K562 (cell line): ENCODE data around the gene DNAJB13. TPM values are rescaled to one million over a fixed set of nuclear protein-coding genes. Genes with fewer than 3 reads are reported as not detected.

Experiments used
- BACH1 ChIP-seq: fragments of 200-800 bp; sonication (Bioruptor generic); IDR thresholded peaks from 2 replicates; pipeline ENCODE4 v1.6.1; 2016; ENCODE audit warnings: missing genetic modification characterization, missing compliant biosample characterization
- BRD4 ChIP-seq: fragments of 200-600 bp; sonication (generic); IDR thresholded peaks from 2 replicates; pipeline ENCODE4 v1.6.1; 2017; ENCODE audit warnings: inconsistent platforms
- E2F1 ChIP-seq: sonication (generic); formaldehyde crosslinking; IDR thresholded peaks from 2 replicates; pipeline ENCODE4 v1.8.1; 2023; ENCODE audit warnings: mild to moderate bottlenecking, missing genetic modification reagents, moderate library complexity
- ESRRB ChIP-seq: fragments of 250-450 bp; sonication (Bioruptor Pico); IDR thresholded peaks from 2 replicates; pipeline ENCODE4 v1.5.0; 2020; ENCODE audit warnings: mild to moderate bottlenecking, moderate library complexity, borderline replicate concordance
- HDAC1 ChIP-seq, 2 experiments: fragments of 450-650 bp; IDR thresholded peaks; 2 replicates each; pipeline ENCODE4 v1.6.1; 2016 to 2017; ENCODE audit warnings: inconsistent platforms in 1 of 2, mild to moderate bottlenecking in 1 of 2, moderate library complexity in 1 of 2
- HMG20B ChIP-seq: fragments of 250-450 bp; sonication (Bioruptor Pico); IDR thresholded peaks from 2 replicates; pipeline ENCODE4 v1.5.0; 2021; ENCODE audit warnings: mild to moderate bottlenecking
- MAX ChIP-seq: sonication (generic); formaldehyde crosslinking; IDR thresholded peaks from 2 replicates; pipeline ENCODE4 v1.9.0; 2022; ENCODE audit warnings: mild to moderate bottlenecking, missing genetic modification reagents
- MEF2A ChIP-seq: IDR thresholded peaks from 2 replicates; pipeline ENCODE4 v1.6.1; 2011; ENCODE audit warnings: low read depth, mild to moderate bottlenecking, low read length, moderate library complexity; ENCODE audit not compliant: control insufficient read depth
- MTF1 ChIP-seq: fragments of 250-450 bp; sonication (Bioruptor Pico); IDR thresholded peaks from 2 replicates; pipeline ENCODE4 v1.9.0; 2021; ENCODE audit warnings: moderate library complexity, mild to moderate bottlenecking, inconsistent platforms, borderline replicate concordance
- NFIC ChIP-seq: fragments of 450-650 bp; IDR thresholded peaks from 2 replicates; pipeline ENCODE4 v1.6.1; 2017; ENCODE audit warnings: mild to moderate bottlenecking, inconsistent platforms
- NR2F6 ChIP-seq: fragments of 450-650 bp; formaldehyde crosslinking; IDR thresholded peaks from 2 replicates; pipeline ENCODE4 v1.4.0; 2020; ENCODE audit warnings: mild to moderate bottlenecking
- OTX1 ChIP-seq: fragments of 450-650 bp; formaldehyde crosslinking; IDR thresholded peaks from 2 replicates; pipeline ENCODE4 v1.4.0; 2022; ENCODE audit warnings: mild to moderate bottlenecking
- PBX2 ChIP-seq, 2 experiments: IDR thresholded peaks in 1 of 2; conservative IDR thresholded peaks in 1 of 2; 2 replicates each; pipeline ENCODE4 v1.6.1; 2016; ENCODE audit warnings: low read depth in 2 of 2, mild to moderate bottlenecking in 1 of 2, missing compliant biosample characterization in 1 of 2, missing genetic modification characterization in 1 of 2, moderate library complexity in 1 of 2
- ZFP1 ChIP-seq: fragments of 450-650 bp; formaldehyde crosslinking; IDR thresholded peaks from 2 replicates; pipeline ENCODE4 v1.4.0; 2020; ENCODE audit warnings: mild to moderate bottlenecking, mixed read lengths
- ZNF41 ChIP-seq: fragments of 250-450 bp; sonication (Bioruptor Pico); conservative IDR thresholded peaks from 2 replicates; pipeline ENCODE4 v1.4.0; 2020; ENCODE audit warnings: mild to moderate bottlenecking
- ZNF511 ChIP-seq: sonication (generic); formaldehyde crosslinking; IDR thresholded peaks from 2 replicates; pipeline ENCODE4 v1.8.0; 2022; ENCODE audit warnings: mild to moderate bottlenecking, missing genetic modification reagents
- ZNF592 ChIP-seq: fragments of 450-650 bp; IDR thresholded peaks from 2 replicates; pipeline ENCODE4 v1.6.1; 2017; ENCODE audit warnings: antibody characterized with exemption, mild to moderate bottlenecking
- ZNF699 ChIP-seq: fragments of 250-450 bp; sonication (Bioruptor Pico); IDR thresholded peaks from 2 replicates; pipeline ENCODE4 v1.8.0; 2021; ENCODE audit warnings: mild to moderate bottlenecking, moderate library complexity; ENCODE audit not compliant: insufficient replicate concordance
- polyA plus RNA-seq, 8 experiments: library from polyadenylated mRNA; depleted of rRNA in 4 of 8; stranded (reverse) in 5 of 8; unstranded in 3 of 8; fragments of >200 nt; fragmentation: Nextera tagmentation in 2 of 8; fragmentation: Illumina TruSeq in 1 of 8; extraction: Ambion mirVana in 2 of 8; extraction: Trizol in 1 of 8; gene quantifications; 2 replicates each; pipeline versions ENCODE4 v1.2.1 to v1.2.3, GENCODE V29; 2011 to 2014; ENCODE audit warnings: inconsistent platforms in 1 of 8, missing spikeins in 1 of 8
- total RNA-seq, 7 experiments: library from RNA; depleted of rRNA in 6 of 7; stranded (reverse); fragments of >200 nt in 6 of 7; fragmentation: Illumina TruSeq in 2 of 7; extraction: Trizol in 2 of 7; gene quantifications; 2 replicates each; pipeline versions ENCODE4 v1.2.1 to v1.2.3, GENCODE V29; 2011 to 2021; ENCODE audit warnings: low replicate concordance in 1 of 7

Gene DNAJB13
- total and polyA plus RNA-seq, 9 of the 15 experiments (the other 6 are each of a cell fraction or from before 2014, with no cell fraction given): 0.14 TPM; not detected in 8

- TF ChIP-seq ZFP1 (CRISPR knock-in tag) (0 out of 2 replicates have a peak, but pooled peaks have one; percentile 19), MTF1 (CRISPR knock-in tag) (no peak), E2F1 (CRISPR knock-in tag) (peak; percentile 98), HMG20B (CRISPR knock-in tag) (no peak), MEF2A (peak; percentile 18; the same call in 1 of the 2 replicates), HDAC1 (IDR thresholded peaks at IDR 0.05) (peak in 1 of 2 experiments; percentile 60; a peak in 2 of 4 replicates), ZNF592 (peak; percentile 98), ZNF41 (CRISPR knock-in tag) (0 out of 2 replicates have a peak, but pooled peaks have one; percentile 58), OTX1 (CRISPR knock-in tag) (peak; percentile 95), NFIC (peak; percentile 43), ZNF511 (CRISPR knock-in tag) (peak; percentile 81; the same call in 1 of the 2 replicates), ZNF699 (CRISPR knock-in tag) (no peak), BACH1 (tag) (no peak; the same call in 1 of the 2 replicates), ESRRB (CRISPR knock-in tag) (no peak), NR2F6 (peak; percentile 79; the same call in 1 of the 2 replicates), BRD4 (peak; percentile 54; the same call in 1 of the 2 replicates), PBX2 (CRISPR knock-in tag; IDR thresholded peaks at IDR 0.05; ENCODE audit: low read depth) (no peak), PBX2 (tag; conservative IDR thresholded peaks at IDR 0.05; ENCODE audit: low read depth) (0 out of 2 replicates have a peak, but pooled peaks have one; percentile 22), MAX (CRISPR knock-in tag) (peak; percentile 99)
Measured at GRCh38 chr11:73982990-73983740, 32.3 kb downstream of the DNAJB13 start (continued).
